GM06990 (cell line): ENCODE measurements around the gene FBXO31.

Experiments used
- DNase-seq: peaks from one replicate; pipeline ENCODE4 v3.0.0-alpha.2; 2011; ENCODE audit not compliant: insufficient read length; ENCODE audit errors: extremely low read depth
- H3K27me3 ChIP-seq: replicated peaks from 2 replicates; pipeline ENCODE4 v1.6.0; 2011; ENCODE audit warnings: low read length; ENCODE audit not compliant: control insufficient read depth, insufficient read depth
- H3K36me3 ChIP-seq: 2 replicates; pipeline ENCODE4 v1.5.1; 2011; ENCODE audit warnings: low read length; ENCODE audit not compliant: control insufficient read depth, insufficient read depth
- H3K4me3 ChIP-seq: replicated peaks from 2 replicates; pipeline ENCODE4 v1.5.1; 2011; ENCODE audit warnings: low read depth, mild to moderate bottlenecking, control low read depth, low read length
- TF ChIP-seq, protein P1 (sequence below): IDR thresholded peaks from 2 replicates; pipeline ENCODE4 v1.5.1; 2011; ENCODE audit warnings: low read length, control low read depth, mild to moderate bottlenecking, inconsistent platforms; ENCODE audit not compliant: insufficient read depth, poor library complexity, severe bottlenecking

The FBXO31 gene

DNA sequence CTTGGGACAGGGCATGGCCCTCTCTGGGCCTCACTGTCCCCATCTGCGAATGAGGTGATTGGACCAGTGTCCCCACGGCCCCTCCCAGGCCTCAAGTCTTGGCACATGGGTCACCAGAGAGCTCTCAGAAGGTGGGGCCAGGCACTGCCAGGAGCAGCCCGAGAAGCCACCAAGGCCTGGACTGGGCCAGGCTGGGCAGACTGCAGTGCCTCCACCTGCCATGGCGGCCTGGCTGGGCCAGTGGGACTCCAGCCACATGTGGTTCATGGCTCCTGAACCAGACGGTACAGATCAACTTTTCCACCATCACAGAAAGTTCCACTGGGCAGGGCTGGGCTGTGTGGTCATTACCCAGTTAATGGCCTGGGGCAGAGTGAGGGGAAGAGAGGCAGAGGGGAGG lies 86.2 kb downstream of the FBXO31 start:
- DNase-seq, result no peak
- H3K4me3 ChIP-seq, result no peak overlapping the region
- no peaks in the 10 kb centered on the region for H3K27me3 ChIP-seq
- TF ChIP-seq, protein P1, sequence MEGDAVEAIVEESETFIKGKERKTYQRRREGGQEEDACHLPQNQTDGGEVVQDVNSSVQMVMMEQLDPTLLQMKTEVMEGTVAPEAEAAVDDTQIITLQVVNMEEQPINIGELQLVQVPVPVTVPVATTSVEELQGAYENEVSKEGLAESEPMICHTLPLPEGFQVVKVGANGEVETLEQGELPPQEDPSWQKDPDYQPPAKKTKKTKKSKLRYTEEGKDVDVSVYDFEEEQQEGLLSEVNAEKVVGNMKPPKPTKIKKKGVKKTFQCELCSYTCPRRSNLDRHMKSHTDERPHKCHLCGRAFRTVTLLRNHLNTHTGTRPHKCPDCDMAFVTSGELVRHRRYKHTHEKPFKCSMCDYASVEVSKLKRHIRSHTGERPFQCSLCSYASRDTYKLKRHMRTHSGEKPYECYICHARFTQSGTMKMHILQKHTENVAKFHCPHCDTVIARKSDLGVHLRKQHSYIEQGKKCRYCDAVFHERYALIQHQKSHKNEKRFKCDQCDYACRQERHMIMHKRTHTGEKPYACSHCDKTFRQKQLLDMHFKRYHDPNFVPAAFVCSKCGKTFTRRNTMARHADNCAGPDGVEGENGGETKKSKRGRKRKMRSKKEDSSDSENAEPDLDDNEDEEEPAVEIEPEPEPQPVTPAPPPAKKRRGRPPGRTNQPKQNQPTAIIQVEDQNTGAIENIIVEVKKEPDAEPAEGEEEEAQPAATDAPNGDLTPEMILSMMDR, result no peak
- H3K36me3 ChIP-seq, result no peaks in the 10 kb centered on the region

DNA sequence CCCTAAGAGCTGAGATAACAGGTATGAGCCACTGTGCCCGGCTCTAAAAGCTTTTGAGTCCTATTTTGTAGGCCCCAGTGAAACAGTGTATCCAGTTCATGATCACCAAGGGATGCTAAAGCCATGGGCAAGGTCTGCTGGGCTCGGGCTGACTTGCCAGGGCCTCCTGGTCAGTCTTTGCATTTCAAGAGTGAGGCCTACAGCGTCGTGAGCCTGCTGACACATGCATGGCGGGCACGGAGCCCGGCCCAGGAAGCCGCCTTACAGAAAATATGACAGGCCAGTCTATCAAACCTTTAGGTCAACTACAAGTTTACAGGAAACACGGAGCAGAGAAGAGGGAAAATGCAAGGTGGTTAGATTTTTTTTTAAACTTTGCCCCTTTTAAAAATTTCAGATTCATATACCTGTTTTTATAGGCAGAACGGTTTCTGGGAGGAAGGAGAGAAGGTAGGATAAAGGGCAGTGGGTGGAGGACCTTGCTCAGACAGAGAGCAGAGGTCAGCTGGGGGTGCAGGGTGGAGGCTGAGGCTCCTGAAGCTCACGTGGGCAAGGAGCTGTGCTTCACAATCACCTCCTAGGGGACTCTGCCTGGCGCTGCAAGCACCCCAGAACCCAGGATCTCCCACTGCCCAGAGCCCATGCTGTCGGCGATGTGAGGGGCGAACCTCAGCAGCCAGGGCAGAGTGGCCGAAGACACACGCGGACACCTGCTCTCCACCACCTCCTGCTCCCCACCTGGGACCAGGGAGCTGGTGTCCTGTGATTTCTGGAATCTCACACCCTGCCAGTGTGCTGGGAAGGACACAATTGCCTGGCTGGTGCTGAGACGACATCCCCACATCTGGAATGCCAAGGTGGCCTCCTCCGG lies 87.7 kb downstream of the FBXO31 start:
- H3K36me3 ChIP-seq, result no peaks in the 10 kb centered on the region
- no peak for DNase-seq

DNA sequence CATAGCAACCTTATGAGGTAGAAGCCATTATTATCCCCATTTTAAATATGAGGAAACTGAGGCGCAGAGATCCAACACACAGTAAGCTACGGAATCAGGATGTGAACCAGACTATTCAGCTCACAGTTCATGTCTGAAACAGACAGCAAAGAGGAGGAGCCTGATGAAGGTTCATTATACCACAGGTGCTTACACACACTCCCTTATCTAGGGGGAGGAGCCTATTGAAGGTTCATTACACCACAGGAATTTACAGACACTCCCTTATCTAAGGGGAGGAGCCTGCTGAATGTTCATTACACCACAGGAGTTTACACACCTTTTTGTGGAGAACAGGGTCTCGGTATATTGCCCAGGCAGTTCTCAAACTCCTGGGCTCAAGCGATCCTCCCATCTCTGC lies 88.3 kb downstream of the FBXO31 start:
- TF ChIP-seq, protein P1, result no peak
- no peaks in the 10 kb centered on the region for H3K36me3 ChIP-seq
- H3K4me3 ChIP-seq, result no peak overlapping the region
- H3K27me3 ChIP-seq, result no peaks in the 10 kb centered on the region
- no peak for DNase-seq

More for the DNA sequence above, 87.7 kb downstream of the FBXO31 start:
- Histone ChIP-seq H3K4me3 (no peak overlapping the region), H3K27me3 (no peaks in the 10 kb centered on the region)
- TF ChIP-seq, protein P1, result no peak

DNA sequence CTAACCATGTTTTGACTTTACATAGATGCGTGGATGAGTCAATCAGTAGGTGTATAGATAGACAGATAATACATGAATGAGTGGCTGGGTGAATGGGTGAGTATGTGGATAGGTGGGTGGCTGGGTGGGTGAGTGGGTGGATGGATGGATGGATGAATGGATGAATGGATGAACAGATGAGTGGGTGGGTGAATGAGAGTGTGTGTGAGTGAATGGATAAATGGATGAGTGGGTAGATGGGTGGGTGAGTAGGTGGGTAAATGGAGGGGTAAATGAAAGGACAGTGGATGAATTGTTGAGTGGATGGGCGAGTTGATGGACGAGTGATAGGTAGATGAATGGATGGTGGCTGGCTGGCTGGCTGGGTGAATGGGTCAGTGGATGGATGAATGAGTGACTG lies 89.6 kb downstream of the FBXO31 start:
- TF ChIP-seq, protein P1, result no peak
- DNase-seq, result no peak
- Histone ChIP-seq H3K4me3 (no peak overlapping the region), H3K36me3 (no peaks in the 10 kb centered on the region), H3K27me3 (no peaks in the 10 kb centered on the region)

DNA sequence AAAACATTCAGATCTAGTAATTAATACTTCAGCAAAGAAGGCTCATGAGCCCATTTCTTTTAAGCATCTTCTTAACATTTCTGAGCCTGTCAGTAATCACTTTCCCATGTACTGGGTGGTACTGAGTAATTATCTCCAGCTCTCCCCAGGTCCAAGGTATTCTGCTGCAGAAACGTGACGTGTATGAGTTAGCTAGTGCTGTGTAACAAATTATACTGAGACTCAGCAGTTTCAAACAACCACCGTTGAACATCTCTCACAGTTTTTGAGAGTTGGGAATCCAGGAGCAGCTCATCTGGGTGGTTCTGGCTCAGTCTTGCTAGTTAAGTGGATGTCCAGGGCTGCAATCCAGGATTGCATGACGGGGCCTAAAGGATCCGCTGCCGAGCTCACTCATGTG lies 91.6 kb downstream of the FBXO31 start:
- Histone ChIP-seq H3K36me3 (no peaks in the 10 kb centered on the region), H3K4me3 (no peak overlapping the region), H3K27me3 (no peaks in the 10 kb centered on the region)
- TF ChIP-seq, protein P1, result no peak
- no peak for DNase-seq
